HG02610 (cell line): ENCODE results near the gene MBD5.

Experiments used
- ATAC-seq: cut with Tn5 transposase; IDR thresholded peaks from one replicate; pipeline ENCODE4 v1.9.1; 2021; ENCODE audit warnings: mild to moderate bottlenecking, moderate library complexity; ENCODE audit not compliant: unreplicated experiment

The MBD5 gene

GRCh38 chr2:148022882-148023281 is 2.0 kb downstream of the MBD5 start:
- no peak for ATAC-seq

DNA sequence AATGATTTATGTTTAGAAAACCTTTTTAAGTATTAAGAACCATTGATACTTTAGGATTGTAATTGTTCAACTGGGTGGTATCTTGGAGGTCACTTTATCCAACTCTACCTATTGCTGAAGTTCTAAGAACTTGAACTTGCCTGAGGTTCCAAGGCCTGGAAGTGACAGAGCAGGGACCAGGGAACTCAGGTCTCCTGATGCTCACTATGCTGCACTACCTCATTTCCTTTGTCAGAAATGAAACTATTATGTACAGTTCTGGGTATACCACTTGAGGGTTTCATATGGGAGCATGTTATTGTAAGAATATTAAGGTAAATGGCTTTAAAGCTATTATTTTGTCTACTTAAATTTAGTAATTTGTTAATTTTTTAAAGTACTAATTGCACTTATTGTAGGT is 3.0 kb downstream of the MBD5 start:
- peak; percentile 38 for ATAC-seq

GRCh38 chr2:148026573-148026972 is 5.7 kb downstream of the MBD5 start:
- ATAC-seq: no peak

- ATAC-seq: no peak
These were observed 6.9 kb downstream of the MBD5 start for GRCh38 chr2:148027822-148028221.

DNA sequence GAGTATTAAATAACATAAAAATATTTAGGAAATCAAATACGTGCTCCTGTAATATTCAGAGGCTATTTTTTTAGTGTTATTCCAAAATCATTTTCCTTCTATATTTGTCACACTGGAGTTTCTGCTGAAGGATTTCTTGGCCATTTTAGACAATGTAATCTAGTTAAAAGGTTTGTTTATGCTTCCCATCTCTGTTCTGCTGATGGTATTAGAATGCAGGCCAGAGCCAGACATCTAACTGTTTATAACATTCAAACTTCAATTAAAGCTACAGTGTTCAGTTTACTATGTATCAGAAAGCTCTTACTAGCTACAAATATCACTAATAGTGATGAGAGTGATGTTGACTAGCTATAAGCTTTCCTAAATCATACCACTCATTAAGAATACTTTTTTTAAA is 7.9 kb downstream of the MBD5 start:
- ATAC-seq: no peak

DNA sequence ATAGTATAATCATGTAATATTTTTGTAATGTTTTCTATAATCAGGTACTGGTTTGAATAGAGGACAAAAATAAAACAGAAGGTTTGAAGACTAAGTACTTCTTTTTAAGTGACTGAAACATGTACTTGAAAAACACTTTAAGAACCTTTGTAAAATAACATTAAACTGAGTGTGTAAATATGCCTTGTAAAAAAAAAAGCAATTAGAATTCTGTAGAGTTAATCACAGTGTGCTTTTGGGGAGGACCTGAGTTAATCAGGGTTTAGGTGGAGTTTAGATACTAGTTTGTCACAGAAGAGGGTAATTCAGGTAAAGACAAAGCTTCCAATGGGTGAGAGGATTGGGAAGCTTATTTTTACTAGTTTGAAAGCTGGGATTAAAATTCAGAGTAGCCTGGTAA is 10.3 kb downstream of the MBD5 start:
- ATAC-seq: no peak

DNA sequence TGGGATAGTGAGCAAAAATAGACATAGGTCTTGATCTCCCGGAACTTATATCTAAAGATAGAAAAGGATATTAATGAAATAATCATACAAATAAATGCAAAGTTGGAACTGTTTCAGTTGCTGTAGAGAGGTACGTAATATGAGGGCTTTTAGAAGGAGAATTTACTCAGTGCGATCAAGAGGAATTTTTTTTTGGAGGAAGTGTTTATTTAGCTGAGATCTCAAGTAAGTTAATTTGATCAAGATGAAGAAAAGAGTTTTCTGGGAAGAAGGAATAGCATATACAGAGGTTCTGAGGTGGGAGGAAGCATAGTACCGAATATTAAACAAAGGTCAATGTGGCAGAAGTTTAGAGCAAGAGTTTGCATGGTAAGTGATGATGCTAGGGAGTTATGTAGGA is 11.3 kb downstream of the MBD5 start:
- no peak for ATAC-seq

GRCh38 chr2:148039783-148040182 is 18.9 kb downstream of the MBD5 start:
- ATAC-seq: no peak

DNA sequence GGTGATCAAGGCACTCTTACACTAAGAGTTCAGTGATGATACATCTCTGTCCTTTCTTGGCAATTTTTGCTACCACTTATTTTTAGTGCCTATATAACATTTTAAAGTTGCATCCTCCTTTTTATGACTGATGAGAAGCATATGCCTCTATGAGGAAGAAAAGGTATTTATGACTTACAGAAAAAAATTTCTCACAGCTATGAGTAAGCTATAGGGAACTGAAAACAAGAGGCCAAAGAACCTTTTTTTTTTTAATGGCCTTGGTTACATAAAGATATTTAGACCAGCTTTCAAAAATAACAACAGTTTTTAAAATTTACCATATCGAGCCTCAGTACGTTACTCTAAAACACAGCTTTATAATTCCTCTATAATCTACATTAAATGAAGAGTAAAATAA is 21.3 kb downstream of the MBD5 start:
- ATAC-seq: peak; percentile 90

DNA sequence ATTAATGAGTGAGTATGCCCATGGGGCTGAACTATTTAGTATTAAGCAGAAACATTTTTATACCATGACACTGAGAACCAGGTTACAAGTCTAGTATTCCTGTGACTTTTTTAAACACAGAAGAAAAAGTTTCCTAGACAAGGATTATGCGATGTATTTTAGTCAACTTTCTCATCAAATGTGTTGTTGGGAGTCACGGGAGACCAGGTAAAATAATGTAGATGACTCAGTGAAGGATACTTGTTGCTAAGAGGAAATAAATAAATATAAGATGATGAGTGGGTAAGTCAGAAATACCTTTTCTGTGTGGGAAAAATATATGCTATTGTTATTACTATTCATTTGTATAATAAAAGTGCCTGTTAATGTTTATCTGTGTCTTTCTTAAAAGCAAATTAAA is 23.4 kb downstream of the MBD5 start:
- no peak for ATAC-seq

DNA sequence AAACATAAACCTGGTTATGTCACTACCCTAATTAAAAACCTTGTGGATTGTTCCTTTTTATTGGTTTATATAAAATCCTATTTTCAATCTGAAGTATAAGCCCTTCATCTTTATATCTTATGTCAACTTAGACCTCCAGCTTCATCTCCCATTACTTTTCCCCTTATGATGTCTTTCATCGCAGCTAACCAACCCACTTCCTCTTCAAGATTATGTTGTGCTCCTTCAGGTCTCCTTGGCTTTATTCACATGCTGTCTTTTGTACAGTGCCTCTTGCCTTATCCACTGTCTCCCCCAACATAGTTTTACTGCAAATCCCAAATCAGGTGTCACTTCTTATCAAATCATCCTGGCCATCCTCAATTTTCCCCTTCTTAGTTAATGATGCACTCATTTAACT is 25.9 kb downstream of the MBD5 start:
- no peak for ATAC-seq

DNA sequence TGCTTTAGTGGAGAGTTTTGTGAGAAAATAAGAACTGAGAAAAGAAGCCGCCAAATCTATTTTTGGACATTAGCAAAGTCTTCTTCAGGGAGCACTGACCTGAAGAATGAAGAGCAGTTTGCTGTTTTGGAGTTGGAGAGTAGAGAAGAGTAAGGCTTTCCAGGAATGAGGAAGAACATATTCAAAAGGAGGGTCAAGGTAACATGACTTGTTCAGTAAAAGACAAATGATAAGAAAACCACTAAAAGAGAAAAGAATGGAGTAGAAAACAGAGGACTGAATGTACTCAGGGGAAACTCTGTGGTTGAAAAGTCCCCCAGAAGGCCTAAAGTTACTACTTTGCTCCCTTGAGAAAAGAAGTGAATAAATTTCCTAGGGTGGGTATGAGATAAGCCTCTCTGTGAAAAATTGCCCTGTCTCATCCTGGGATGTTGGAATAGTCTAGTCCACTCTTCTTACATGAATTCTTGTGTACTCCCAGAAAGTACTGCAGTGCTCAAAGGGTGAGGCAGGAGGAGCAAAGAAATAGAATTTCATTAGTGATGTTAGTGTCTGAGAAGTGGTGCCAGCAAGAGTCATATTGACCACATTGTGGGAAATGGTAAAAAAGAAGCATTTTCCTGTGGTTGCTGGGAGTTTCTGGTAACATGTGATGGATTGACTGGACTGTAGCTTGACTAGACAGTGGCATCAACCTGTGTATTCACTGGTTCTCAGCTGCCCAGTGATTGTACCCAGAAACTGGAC is 27.8 kb downstream of the MBD5 start:
- peak; percentile 79 for ATAC-seq

DNA sequence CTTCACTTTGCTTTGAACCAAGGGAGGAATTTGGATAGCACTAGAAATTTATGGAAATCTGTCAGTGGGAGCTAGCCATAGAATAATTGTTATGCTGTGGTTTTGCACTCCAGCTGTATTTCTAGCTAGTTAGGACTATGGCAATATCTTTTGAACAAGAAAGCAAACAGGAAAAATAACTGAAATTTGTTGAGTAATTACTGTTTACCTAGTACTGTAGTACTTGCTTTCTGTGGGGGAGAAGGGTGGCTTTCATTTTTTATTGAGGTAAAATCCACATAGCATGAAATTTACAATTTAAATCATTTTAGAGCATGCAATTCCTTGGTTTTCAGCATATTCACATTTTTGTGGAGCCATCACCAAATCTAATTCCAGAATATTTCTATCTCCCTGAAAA is 28.4 kb downstream of the MBD5 start:
- no peak for ATAC-seq

DNA sequence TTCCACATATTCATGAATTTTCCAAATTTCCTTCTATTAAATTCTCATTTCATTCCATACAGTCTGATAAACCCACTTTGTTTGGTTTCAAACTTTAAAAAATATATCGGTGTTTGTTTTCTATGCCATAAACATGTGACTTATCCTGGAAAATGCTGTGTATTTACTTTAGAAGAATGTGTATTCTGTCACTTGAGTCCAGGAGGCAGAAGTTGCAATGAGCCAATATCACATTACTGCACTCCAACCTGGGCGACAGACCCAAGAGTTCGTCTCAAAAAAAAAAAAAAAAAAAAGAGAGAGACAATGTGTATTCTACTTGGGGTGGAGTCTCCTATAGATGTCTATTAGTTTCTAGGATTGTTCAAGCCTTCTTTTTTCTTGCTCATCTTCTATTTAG is 31.8 kb downstream of the MBD5 start:
- no peak for ATAC-seq

- no peak for ATAC-seq
These were observed 37.8 kb downstream of the MBD5 start for GRCh38 chr2:148058641-148059040.

DNA sequence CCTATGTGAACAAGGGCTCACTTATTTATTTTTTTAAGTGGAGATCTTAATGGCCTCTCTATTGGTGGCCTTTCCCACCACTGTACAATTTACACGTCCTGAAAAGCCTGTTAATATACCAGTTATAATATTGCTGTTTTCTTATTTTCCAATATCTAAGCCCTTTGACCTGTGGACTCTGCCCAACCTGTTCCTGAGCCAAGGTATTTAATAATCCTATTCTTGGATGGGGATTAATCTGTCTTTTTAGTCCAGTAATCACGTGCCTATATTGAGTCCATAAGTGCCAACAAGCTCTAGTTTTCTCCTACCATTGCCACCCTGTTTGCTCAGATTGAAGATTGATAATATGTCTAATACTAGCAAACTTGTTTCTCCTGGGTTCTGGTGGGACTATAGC is 42.7 kb downstream of the MBD5 start:
- no peak for ATAC-seq

DNA sequence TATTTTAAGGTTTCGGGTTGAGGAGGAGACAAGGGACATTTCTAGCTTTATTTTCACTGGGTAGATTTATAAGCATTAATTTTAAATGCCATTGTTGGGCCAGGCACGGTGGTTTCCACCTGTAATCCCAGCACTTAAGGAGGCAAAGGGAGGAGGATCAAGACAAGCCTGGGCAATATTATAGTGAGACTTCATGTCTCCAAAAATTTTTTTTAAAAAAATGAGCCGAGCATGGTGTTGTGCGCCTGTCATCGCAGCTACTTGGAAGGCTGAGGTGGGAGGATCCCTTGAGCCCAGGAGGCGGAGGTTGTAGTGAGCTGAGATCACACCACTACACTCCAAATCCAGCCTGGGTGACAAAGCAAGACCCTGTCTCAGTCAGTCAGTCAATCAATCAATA is 45.0 kb downstream of the MBD5 start:
- no peak for ATAC-seq

GRCh38 chr2:148067801-148068200 is 46.9 kb downstream of the MBD5 start:
- ATAC-seq: no peak

GRCh38 chr2:148071351-148071750 is 50.5 kb downstream of the MBD5 start:
- ATAC-seq: no peak

DNA sequence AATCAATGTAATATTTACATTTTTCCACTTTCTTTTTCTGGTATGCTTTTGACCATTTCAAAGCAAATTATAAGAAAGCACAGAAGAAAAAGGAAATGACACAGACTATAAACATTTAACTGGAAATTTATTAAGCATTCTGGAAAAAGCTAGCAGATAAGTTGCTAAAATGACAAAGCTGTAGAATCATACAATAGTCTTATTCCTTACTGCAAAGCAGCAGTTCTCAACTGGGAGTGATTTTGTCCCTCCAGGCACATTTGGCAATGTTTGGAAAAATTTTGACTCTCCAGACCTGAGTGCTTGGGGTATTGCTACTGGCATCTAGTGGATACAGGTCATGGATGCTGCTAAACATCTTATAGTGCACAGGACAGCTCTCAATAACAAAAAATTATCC is 75.1 kb downstream of the MBD5 start:
- ATAC-seq: no peak

GRCh38 chr2:148102641-148103040 is 81.8 kb downstream of the MBD5 start:
- no peak for ATAC-seq

DNA sequence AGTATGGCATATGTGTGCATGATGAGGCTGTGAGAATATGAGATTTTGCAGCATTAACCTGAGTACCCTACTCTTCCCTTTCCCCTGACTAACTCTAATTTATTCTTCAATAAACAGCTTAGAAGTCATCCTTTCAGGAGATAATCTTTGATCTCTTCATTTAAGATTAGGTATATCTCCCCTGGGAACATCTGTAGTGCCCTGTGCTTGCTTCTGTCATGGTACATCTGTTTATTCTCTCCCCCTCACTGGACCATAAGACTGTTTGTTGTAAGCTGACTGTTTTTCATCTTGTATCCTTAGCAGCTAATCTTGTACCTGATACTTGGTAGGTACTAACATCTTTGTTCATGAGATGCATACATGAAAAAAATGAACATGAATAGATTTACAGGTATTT is 83.1 kb downstream of the MBD5 start:
- no peak for ATAC-seq

DNA sequence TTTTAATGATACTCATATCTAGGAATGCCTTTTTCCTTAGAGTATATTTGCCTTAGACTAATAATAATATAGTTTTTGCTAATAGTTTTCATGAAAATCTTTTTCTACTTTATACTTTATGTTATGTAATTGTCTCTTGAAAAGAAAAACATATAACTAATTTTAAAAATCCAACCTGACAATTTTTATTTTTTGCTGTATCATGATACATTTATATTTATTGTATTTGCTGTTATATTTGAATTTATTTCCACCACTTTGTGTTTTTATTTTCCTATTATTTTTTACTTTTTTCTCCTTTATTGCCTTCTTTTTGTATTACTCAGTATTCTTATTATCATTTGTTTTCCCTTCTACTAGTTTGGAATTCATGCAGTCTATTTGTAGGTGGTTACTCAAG is 85.4 kb downstream of the MBD5 start:
- no peak for ATAC-seq
